Endometrial microvascular endothelial cells (primary cell): Measurements from ENCODE around the gene PRAMEF5. TPM values are rescaled to one million over a fixed set of nuclear protein-coding genes. Genes with fewer than 3 reads are reported as not detected.
"Not testable (repeated sequence)": the region's sequence is repeated elsewhere in the genome, so short reads cannot be mapped to it uniquely, and the experiment has no call there.

Source experiments
- in situ Hi-C: cut with HindIII; loops from 2 replicates; pipeline ENCODE4 v1.10.0; 2017; ENCODE audit warnings: low sequenced_read_pairs, low pct_unique_long_range_greater_than_20kb; ENCODE audit errors: inconsistent ontology term
- total RNA-seq: library from RNA; depleted of rRNA; stranded (reverse); fragments of >200 nt; gene quantifications from one replicate; pipeline ENCODE4 v1.2.3, GENCODE V29; 2015; ENCODE audit errors: inconsistent ontology term

The PRAMEF5 gene
- total RNA-seq, 1 donor from 2014 or later: not detected

DNA sequence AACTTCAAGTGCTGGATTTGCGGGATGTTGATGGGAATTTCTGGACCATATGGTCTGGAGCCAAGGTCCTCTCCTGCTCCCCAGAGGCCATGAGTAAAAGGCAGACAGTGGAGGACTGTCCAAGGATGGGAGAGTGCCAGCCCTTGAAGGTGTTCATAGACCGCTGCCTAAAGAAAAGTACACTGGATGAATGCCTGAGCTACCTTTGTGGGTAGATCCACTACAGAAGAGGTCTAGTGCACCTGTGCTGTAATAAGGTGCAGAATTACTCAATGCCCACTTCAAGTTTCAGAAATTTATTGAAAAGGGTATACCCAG, 7.5 kb upstream of the PRAMEF5 start:
- in situ Hi-C loops: not testable (repeated sequence)

DNA sequence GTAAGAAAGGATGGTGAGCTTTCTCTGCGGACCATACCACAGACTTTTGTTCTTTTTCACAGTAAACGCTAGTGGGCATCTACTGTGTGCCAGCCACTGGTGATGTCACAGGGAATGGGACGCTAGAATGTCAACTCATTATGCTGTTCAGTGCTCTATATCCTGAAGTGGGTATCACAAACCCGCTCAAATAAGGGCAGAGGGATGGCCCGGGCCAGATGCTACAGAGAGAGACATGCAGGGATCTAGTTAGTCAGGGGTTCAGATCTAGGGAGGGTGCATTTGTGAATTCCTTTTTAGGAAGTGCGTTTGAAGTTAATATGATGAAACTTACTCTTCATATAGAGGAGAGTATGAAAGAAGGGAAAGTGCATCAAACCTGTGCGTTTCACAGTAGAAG, 6.9 kb upstream of the PRAMEF5 start:
- in situ Hi-C loops: not testable (repeated sequence)

DNA sequence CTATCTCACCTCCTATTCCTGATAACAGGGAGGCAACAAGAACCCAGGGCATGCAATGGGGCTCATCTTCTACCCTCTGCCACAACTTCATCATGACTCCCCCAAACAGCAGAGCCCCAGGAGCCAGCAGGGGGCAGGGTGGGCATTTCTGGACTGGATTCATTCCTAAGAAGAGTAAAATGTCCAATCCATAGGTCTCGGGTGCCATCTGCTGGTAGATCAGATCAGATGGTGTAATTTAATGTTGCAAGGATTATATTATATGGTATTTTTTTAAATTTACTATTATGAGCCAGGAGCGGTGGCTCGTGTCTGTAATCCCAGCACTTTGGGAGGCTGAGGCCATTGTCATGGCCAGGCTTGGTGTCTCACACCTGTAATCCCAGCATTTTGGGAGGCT, 11.1 kb downstream of the PRAMEF5 start:
- in situ Hi-C loops: not testable (repeated sequence)

DNA sequence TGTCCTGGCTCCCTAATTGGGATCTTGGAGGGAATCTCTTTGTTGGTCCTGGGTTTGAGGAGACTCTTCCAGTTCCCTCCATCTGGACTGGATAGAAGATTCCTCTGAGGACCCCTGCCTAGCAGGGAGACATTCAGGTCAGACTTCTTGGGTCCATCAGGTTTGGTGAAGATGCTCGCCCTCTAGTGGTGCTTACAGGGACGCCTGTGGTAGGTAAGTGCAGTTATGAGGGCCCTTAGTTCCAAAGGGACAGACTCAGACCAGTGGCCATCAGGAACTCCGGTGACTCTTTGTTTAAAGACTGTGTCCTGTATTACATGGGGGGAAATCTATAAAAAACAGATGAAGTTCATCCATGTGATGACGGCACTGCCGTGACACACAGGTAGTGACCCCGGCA, 23.0 kb downstream of the PRAMEF5 start:
- in situ Hi-C loops: not testable (repeated sequence)

DNA sequence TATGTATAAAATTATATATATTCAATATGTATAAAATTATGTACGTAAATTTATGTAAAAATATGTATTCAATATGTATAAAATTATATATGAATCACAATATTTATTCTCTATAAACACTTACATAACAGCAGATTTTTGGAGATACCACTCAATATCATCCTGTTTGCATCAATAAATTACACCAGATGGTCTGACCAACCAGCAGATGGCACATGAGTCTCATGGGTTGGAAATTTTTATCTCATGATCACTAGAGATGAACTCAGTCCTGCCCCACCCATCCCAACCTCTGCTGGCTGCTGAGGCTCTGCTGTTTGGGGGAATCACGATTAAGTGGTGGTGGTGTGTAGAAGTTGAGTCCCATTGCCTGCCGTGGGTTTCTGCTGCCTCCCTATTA, 25.6 kb downstream of the PRAMEF5 start:
- in situ Hi-C loops: not testable (repeated sequence)

DNA sequence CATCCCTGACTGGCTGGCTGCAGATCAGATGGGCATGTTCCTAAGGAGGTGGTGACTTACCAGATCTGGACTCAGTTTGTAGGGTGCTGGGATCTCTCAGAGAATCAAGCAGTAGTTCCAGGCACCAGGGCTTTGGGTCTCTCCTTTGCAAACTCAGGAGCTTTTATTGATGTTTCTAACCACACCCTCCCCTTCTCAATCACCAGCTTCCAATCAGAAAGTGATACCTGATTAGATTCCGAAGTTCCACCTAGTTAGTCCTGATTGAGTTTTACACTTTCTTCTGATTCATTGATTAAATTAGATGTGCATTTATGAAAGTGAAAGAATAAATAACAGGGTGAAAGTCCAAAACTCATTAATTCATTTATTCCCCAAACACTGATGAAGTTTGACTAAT, 31.0 kb downstream of the PRAMEF5 start, which contains the start of gene PRAMEF8:
PRAMEF8 (minus strand) TSS at position 101 of the 400 bp plus-strand sequence. CDS start 1,046 bp downstream, outside the sequence.
- in situ Hi-C loops: not testable (repeated sequence)

DNA sequence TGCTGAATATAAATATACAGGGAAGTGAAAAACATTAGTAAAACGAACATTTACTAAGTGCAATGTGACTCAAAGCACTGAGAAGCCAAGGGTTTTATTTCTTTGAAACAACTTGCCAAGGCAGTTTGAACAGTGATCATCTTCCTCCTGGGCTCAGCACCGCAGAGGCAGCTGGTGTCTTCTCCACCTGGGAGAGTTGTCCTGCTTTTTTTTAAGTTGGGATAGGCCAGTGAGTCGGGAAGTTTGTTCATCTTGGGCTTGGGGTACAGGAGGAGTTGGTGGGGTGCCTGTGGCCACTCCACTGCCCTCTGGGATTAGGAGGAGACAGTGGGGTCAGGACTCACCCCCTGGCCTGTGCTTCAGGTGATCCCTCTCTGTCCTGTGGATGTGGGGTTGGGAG, 35.0 kb downstream of the PRAMEF5 start:
- in situ Hi-C loops: not testable (repeated sequence)

DNA sequence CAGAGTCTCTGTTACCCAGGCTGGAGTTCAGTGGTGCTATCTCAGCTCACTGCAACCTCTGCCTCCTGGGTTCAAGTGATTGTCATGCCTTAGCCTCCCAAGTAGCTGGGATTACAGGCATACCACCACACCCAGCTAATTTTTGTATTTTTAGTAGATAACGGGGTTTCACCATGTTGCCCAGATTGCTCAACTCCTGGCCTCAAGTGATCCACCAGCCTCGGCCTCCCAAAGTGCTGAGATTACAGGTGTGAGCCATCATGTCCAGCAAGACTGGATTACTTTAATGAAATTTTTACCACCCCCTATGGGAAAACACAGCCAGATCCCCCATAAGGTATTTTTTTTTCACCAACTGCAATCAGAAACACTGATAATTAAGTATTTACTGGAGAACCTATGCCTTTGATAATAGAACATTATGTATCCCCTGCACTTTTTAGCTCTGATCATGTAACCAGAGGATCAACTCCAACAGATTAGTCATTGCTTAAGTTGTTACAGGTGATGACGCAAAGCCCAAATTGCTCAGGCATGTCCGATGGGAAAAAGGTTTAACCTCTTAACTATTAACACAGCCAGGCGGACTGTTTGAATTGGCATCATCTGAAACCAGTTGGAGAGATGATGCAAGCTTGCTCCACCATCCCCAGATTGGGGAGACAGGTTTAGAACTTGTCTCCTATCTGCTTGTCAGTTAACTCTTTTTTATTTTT, 43.4 kb downstream of the PRAMEF5 start:
- in situ Hi-C loops: not testable (repeated sequence)

DNA sequence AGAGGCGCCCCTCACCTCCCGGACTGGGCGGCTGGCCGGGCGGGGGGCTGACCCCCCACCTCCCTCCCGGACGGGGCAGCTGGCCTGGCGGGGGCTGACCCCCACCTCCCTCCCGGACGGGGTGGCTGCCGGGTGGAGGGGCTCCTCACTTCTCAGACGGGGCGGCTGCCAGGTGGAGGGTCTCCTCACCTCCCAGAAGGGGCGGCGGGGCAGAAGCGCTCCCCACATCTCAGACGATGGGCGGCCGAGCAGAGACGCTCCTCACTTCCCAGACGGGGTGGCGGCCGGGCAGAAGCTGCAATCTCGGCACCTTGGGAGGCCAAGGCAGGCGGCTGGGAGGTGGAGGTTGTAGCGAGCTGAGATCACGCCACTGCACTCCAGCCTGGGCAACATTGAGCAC, 44.7 kb downstream of the PRAMEF5 start:
- in situ Hi-C loops: not testable (repeated sequence)

DNA sequence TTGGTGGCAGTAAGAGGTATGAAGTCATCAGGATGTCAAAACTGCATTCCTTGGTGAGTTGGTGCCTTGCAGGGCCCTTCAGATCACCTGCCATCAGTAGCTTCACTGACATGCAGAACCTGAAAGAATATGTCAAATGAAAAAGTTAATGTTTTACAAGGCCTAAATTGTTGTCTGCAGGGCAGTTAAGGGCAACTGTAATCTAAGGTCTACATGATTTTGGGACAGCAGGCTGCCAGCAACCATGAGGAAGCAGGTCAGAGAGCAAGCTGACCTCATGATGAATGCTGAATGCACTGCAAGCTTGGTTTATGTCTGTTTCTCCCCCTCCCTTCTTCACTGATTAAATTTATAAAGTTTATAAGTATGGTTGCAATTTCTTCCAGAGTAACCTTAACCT, 48.2 kb downstream of the PRAMEF5 start:
- in situ Hi-C loops: not testable (repeated sequence)

DNA sequence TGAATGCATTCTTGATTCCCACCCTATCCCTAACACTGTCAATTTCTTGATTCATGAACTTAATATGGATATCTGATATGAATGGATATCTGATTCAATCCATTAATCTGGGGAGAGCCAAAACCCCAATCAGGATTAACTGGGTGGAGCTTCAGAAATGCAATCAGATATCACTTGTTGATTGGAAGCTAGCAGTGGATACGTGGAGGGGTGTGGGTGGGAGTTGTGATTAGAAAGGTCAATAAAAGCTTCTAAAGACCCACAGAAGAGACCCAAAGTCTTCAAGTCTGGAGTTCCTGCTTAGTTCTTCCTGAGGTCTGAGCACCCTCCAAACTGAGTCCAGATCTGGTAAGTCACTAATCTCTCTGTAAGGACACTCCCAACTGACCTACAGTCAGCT, 49.2 kb downstream of the PRAMEF5 start, which contains the start of gene PRAMEF33:
PRAMEF33 (plus strand) TSS at position 301 of the 400 bp plus-strand sequence. CDS start 2,416 bp downstream, outside the sequence.
- in situ Hi-C loops: not testable (repeated sequence)

Other genes starting within 250 kb of the PRAMEF5 start
- gene PRAMEF27, start 197.6 kb upstream of the PRAMEF5 start, total RNA-seq: not detected
- not detected for gene HNRNPCL3, start 193.4 kb upstream of the PRAMEF5 start, total RNA-seq
- gene PRAMEF25, start 183.4 kb upstream of the PRAMEF5 start, total RNA-seq: not detected
- gene HNRNPCL2, start 137.3 kb upstream of the PRAMEF5 start, total RNA-seq: not detected
- not detected for gene PRAMEF26, start 98.2 kb upstream of the PRAMEF5 start, total RNA-seq
- gene HNRNPCL4, start 88.6 kb upstream of the PRAMEF5 start, total RNA-seq: not detected
- gene PRAMEF9, start 82.3 kb upstream of the PRAMEF5 start, total RNA-seq: not detected
- not detected for gene PRAMEF13, start 52.8 kb upstream of the PRAMEF5 start, total RNA-seq
- not detected for gene PRAMEF18, start 28.0 kb upstream of the PRAMEF5 start, total RNA-seq
- not detected for gene PRAMEF8, start 30.9 kb downstream of the PRAMEF5 start, total RNA-seq
- not detected for gene PRAMEF33, start 49.3 kb downstream of the PRAMEF5 start, total RNA-seq
- gene PRAMEF15, start 61.4 kb downstream of the PRAMEF5 start, total RNA-seq: not detected
- not detected for gene PRAMEF14, start 92.9 kb downstream of the PRAMEF5 start, total RNA-seq
- gene PRAMEF19, start 117.7 kb downstream of the PRAMEF5 start, total RNA-seq: not detected
- gene PRAMEF17, start 135.4 kb downstream of the PRAMEF5 start, total RNA-seq: not detected
- gene PRAMEF20, start 156.3 kb downstream of the PRAMEF5 start, total RNA-seq: not detected